GM18505 (cell line): ENCODE results near the gene RRH.

ENCODE experiments used
- ATAC-seq: cut with Tn5 transposase; IDR thresholded peaks from one replicate; pipeline ENCODE4 v1.9.1; 2021; ENCODE audit not compliant: unreplicated experiment
- POLR2A ChIP-seq: IDR thresholded peaks from 4 replicates; pipeline ENCODE4 v1.6.1; 2011; ENCODE audit warnings: borderline replicate concordance; ENCODE audit not compliant: insufficient read depth, insufficient read length; ENCODE audit errors: extremely low read depth

Gene RRH

GRCh38 chr4:109879636-109880314 is 52.0 kb downstream of the RRH start:
- no peak for TF ChIP-seq POLR2A
- ATAC-seq, result no peak

- ATAC-seq, result no peak
- TF ChIP-seq POLR2A, result no peak
Measured at GRCh38 chr4:109886303-109886702, 58.5 kb downstream of the RRH start.

GRCh38 chr4:109887071-109887470 is 59.3 kb downstream of the RRH start:
- no peak for TF ChIP-seq POLR2A
- ATAC-seq, result no peak

- ATAC-seq, result no peak
- no peak for TF ChIP-seq POLR2A
Measured at GRCh38 chr4:109890076-109890475, 62.3 kb downstream of the RRH start.
